Measurements from ENCODE around the gene MSX2.

Gene MSX2

GRCh38 chr5:174727794-174728680, 3.7 kb downstream of the MSX2 start (continued):
- TF ChIP-seq ZFP69B (tag by site-specific recombination; IDR thresholded peaks at IDR 0.05): no peak
- no peak for TF ChIP-seq PRDM4 (tag by site-specific recombination; IDR thresholded peaks at IDR 0.05)
- TF ChIP-seq ZNF521 (tag by site-specific recombination; IDR thresholded peaks at IDR 0.05): no peak
- TF ChIP-seq ZNF664 (tag by site-specific recombination; IDR thresholded peaks at IDR 0.05): no peak
- TF ChIP-seq, protein P1, sequence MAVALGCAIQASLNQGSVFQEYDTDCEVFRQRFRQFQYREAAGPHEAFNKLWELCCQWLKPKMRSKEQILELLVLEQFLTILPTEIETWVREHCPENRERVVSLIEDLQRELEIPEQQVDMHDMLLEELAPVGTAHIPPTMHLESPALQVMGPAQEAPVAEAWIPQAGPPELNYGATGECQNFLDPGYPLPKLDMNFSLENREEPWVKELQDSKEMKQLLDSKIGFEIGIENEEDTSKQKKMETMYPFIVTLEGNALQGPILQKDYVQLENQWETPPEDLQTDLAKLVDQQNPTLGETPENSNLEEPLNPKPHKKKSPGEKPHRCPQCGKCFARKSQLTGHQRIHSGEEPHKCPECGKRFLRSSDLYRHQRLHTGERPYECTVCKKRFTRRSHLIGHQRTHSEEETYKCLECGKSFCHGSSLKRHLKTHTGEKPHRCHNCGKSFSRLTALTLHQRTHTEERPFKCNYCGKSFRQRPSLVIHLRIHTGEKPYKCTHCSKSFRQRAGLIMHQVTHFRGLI (tag by site-specific recombination; IDR thresholded peaks at IDR 0.05): no peak
- no peak for TF ChIP-seq ZFHX2 (tag by site-specific recombination; conservative IDR thresholded peaks at IDR 0.05)
- TF ChIP-seq ZNF629 (tag by site-specific recombination; IDR thresholded peaks at IDR 0.05): peak; percentile 51; the same call in 1 of the 2 replicates
- TF ChIP-seq ZNF121 (tag by site-specific recombination; IDR thresholded peaks at IDR 0.05): no peak
- 0 out of 2 replicates have a peak, but pooled peaks have one; percentile 16 for TF ChIP-seq ZNF600 (tag by site-specific recombination; IDR thresholded peaks at IDR 0.05)
- TF ChIP-seq SP2 (tag by site-specific recombination; IDR thresholded peaks at IDR 0.05): no peak
- no peak for TF ChIP-seq ZNF175 (tag by site-specific recombination; IDR thresholded peaks at IDR 0.05)
- 0 out of 2 replicates have a peak, but pooled peaks have one; percentile 3 for TF ChIP-seq KLF10 (tag by site-specific recombination; IDR thresholded peaks at IDR 0.05)
- no peak for TF ChIP-seq ZFP37 (tag by site-specific recombination; IDR thresholded peaks at IDR 0.05)
- no peak for TF ChIP-seq ZNF488 (tag by site-specific recombination; IDR thresholded peaks at IDR 0.05)

DNA sequence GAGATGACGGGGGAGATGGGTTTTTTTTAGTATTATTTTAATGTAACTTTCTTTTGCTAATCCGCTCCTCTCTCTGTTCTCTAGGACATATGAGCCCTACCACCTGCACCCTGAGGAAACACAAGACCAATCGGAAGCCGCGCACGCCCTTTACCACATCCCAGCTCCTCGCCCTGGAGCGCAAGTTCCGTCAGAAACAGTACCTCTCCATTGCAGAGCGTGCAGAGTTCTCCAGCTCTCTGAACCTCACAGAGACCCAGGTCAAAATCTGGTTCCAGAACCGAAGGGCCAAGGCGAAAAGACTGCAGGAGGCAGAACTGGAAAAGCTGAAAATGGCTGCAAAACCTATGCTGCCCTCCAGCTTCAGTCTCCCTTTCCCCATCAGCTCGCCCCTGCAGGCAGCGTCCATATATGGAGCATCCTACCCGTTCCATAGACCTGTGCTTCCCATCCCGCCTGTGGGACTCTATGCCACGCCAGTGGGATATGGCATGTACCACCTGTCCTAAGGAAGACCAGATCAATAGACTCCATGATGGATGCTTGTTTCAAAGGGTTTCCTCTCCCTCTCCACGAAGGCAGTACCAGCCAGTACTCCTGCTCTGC, 4.8 kb downstream of the MSX2 start:
- no peak for TF ChIP-seq ZNF221 (tag by site-specific recombination; IDR thresholded peaks at IDR 0.05; ENCODE audit: borderline replicate concordance)
- no peak for TF ChIP-seq EGR2 (tag by site-specific recombination; IDR thresholded peaks at IDR 0.05; ENCODE audit: low read depth)
- no peak for TF ChIP-seq WT1 (tag by site-specific recombination; IDR thresholded peaks at IDR 0.05)
- no peak for TF ChIP-seq ZNF302 (tag by site-specific recombination; IDR thresholded peaks at IDR 0.05; ENCODE audit: low read depth)
- TF ChIP-seq ZNF571 (tag by site-specific recombination; IDR thresholded peaks at IDR 0.05): no peak
- TF ChIP-seq SETDB1 (IDR thresholded peaks at IDR 0.05; ENCODE audit: insufficient read length, low read length): no peak
- no peak for TF ChIP-seq ZNF138 (tag by site-specific recombination; IDR thresholded peaks at IDR 0.05; ENCODE audit: borderline replicate concordance)
- no peak for TF ChIP-seq ZNF404 (tag by site-specific recombination; IDR thresholded peaks at IDR 0.05)
- no peak for TF ChIP-seq YY2 (tag by site-specific recombination; IDR thresholded peaks at IDR 0.05)
- TF ChIP-seq, protein P1 (tag by site-specific recombination; IDR thresholded peaks at IDR 0.05): no peak
- TF ChIP-seq ZNF768 (tag by site-specific recombination; IDR thresholded peaks at IDR 0.05): no peak
- no peak overlapping the region for H3K27ac ChIP-seq (ENCODE audit: extremely low read depth, low read depth, low read length)
- ChIA-PET CTCF (no interaction called here), POLR2A (no interaction called here)
- H3K36me3 ChIP-seq (ENCODE audit: control insufficient read depth in 2 of 2, insufficient read depth in 1 of 2, low read length in 2 of 2): peaks cover 10 to 60% of the 10 kb centered on the region in 2 experiments
- H3K4me1 ChIP-seq (ENCODE audit: control insufficient read depth, insufficient read depth, low read length): peaks cover 20% of the 10 kb centered on the region
- no peak overlapping the region for H3K4me3 ChIP-seq (ENCODE audit: low read depth, low read length)
- no peaks in the 10 kb centered on the region for H3K9me3 ChIP-seq (ENCODE audit: control insufficient read depth, insufficient read depth, low read depth, low read length)

Measured in HEK293 (cell line).